ENCODE data around the gene ERG. TPM values are rescaled to one million over a fixed set of nuclear protein-coding genes. Genes with fewer than 3 reads are reported as not detected.

ERG gene
- total RNA-seq, 1 donor from 2014 or later, result not detected

GRCh38 chr21:38388647-38389353 is 109.5 kb downstream of the ERG start:
- Mint-ChIP-seq H3K27ac (ENCODE audit: unreplicated experiment) (no peak overlapping the region), H3K4me3 (ENCODE audit: unreplicated experiment) (no peak overlapping the region), H3K9me3 (ENCODE audit: unreplicated experiment) (no peaks in the 10 kb centered on the region), H3K36me3 (ENCODE audit: unreplicated experiment) (no peaks in the 10 kb centered on the region), H3K27me3 (ENCODE audit: unreplicated experiment) (peaks cover 2% of the 10 kb centered on the region), H3K4me1 (ENCODE audit: low read depth, unreplicated experiment) (peaks cover 15% of the 10 kb centered on the region)
- no peak for DNase-seq
- no peak for TF ChIP-seq CTCF (IDR thresholded peaks at IDR 0.05; ENCODE audit: partially characterized antibody, unreplicated experiment)

- Mint-ChIP-seq H3K27me3 (ENCODE audit: unreplicated experiment) (no peaks in the 10 kb centered on the region), H3K4me3 (ENCODE audit: unreplicated experiment) (no peak overlapping the region), H3K36me3 (ENCODE audit: unreplicated experiment) (no peaks in the 10 kb centered on the region), H3K4me1 (ENCODE audit: low read depth, unreplicated experiment) (peaks cover 15% of the 10 kb centered on the region), H3K9me3 (ENCODE audit: unreplicated experiment) (no peaks in the 10 kb centered on the region), H3K27ac (ENCODE audit: unreplicated experiment) (no peak overlapping the region)
- DNase-seq, result no peak
- TF ChIP-seq CTCF (IDR thresholded peaks at IDR 0.05; ENCODE audit: partially characterized antibody, unreplicated experiment), result no peak
Measured at GRCh38 chr21:38388203-38388602, 110.1 kb downstream of the ERG start.

GRCh38 chr21:38386967-38387366 is 111.3 kb downstream of the ERG start:
- Mint-ChIP-seq H3K27ac (ENCODE audit: unreplicated experiment) (no peak overlapping the region), H3K36me3 (ENCODE audit: unreplicated experiment) (no peaks in the 10 kb centered on the region), H3K4me1 (ENCODE audit: low read depth, unreplicated experiment) (peaks cover 15% of the 10 kb centered on the region), H3K27me3 (ENCODE audit: unreplicated experiment) (no peaks in the 10 kb centered on the region), H3K4me3 (ENCODE audit: unreplicated experiment) (no peak overlapping the region), H3K9me3 (ENCODE audit: unreplicated experiment) (no peaks in the 10 kb centered on the region)
- no peak for TF ChIP-seq CTCF (IDR thresholded peaks at IDR 0.05; ENCODE audit: partially characterized antibody, unreplicated experiment)
- no peak for DNase-seq

GRCh38 chr21:38385427-38386175 is 112.7 kb downstream of the ERG start:
- Mint-ChIP-seq H3K4me3 (ENCODE audit: unreplicated experiment) (no peak overlapping the region), H3K36me3 (ENCODE audit: unreplicated experiment) (no peaks in the 10 kb centered on the region), H3K27ac (ENCODE audit: unreplicated experiment) (no peak overlapping the region), H3K4me1 (ENCODE audit: low read depth, unreplicated experiment) (peaks cover 17% of the 10 kb centered on the region), H3K9me3 (ENCODE audit: unreplicated experiment) (no peaks in the 10 kb centered on the region), H3K27me3 (ENCODE audit: unreplicated experiment) (no peaks in the 10 kb centered on the region)
- no peak for TF ChIP-seq CTCF (IDR thresholded peaks at IDR 0.05; ENCODE audit: partially characterized antibody, unreplicated experiment)
- no peak for DNase-seq
